ENCODE data around the gene C8B.

The C8B gene

GRCh38 chr1:56894014-56894413 is 71.8 kb downstream of the C8B start:
- no peak for DNase-seq

- DNase-seq: no peak
Measured at GRCh38 chr1:56890229-56890628, 75.6 kb downstream of the C8B start.

GRCh38 chr1:56881417-56881816 is 84.4 kb downstream of the C8B start:
- no peak for DNase-seq

GRCh38 chr1:56880774-56881173 is 85.0 kb downstream of the C8B start:
- no peak for DNase-seq

Measured in GF-D8 (cell line).